NCI-H2227 (cell line): ENCODE measurements around the gene SPRING1.
A peak's percentile ranks its signal among the peaks of the same experiment; 100 is the strongest.

Experiments
- DNase-seq: peaks from one replicate; lab custom pipeline; 2025; ENCODE audit not compliant: unreplicated experiment; lab: John Stamatoyannopoulos, UW

Gene SPRING1

DNA sequence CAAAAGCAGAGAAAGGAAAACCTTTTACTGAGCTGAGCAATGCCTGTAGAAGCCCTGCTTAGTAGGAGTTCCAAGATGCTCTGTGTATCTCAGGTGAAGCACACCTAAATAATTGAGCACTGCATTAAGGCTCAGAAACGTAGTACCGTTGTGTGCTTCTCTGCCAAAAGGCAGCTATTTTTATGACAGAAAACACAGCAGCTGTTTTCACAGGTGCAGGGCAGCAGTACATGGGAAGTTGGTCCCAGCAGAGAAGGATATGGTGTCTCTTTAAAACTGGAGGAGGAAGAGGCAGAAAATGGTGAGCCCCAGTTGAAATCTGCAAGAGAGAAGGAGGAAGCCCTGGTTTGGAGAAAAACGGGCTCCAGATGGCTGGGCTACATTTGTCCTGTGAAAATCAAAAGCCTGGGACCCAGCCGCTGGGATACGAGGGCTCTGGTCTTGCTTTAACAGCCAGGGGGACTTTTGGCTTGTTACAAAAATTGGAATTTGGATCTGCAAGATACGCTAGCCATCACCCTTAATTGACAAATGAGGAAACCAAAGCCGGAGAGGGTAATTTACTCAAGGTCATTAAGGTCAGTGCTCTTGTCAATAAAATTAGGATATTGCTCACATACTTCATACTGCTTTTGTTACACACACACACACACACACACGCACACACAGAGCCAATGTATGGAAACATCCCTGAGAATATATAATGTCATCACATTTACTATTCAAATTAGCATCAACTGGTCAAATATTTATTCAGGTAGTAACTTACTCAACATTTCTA, 27.3 kb downstream of the SPRING1 start:
- no peak for DNase-seq

DNA sequence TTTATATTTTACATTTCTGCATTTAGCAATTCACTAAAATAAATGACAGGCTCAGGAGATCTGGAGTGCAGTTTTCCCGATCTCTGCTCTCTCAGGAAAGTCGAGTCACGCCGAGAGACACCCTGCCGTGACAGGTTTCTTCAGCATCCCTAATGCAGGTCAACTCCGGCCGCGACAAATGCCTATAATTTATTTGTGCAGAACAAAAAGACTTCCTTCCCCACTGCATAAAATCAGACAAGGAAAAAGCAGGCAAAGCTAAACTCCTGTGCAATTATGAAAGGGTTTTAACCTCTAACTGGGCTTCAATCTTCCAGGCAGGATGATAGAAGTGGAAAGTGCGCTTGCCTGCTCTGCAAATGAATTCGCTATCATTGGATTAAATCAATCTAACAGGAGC, 28.1 kb downstream of the SPRING1 start:
- DNase-seq: peak; percentile 59

DNA sequence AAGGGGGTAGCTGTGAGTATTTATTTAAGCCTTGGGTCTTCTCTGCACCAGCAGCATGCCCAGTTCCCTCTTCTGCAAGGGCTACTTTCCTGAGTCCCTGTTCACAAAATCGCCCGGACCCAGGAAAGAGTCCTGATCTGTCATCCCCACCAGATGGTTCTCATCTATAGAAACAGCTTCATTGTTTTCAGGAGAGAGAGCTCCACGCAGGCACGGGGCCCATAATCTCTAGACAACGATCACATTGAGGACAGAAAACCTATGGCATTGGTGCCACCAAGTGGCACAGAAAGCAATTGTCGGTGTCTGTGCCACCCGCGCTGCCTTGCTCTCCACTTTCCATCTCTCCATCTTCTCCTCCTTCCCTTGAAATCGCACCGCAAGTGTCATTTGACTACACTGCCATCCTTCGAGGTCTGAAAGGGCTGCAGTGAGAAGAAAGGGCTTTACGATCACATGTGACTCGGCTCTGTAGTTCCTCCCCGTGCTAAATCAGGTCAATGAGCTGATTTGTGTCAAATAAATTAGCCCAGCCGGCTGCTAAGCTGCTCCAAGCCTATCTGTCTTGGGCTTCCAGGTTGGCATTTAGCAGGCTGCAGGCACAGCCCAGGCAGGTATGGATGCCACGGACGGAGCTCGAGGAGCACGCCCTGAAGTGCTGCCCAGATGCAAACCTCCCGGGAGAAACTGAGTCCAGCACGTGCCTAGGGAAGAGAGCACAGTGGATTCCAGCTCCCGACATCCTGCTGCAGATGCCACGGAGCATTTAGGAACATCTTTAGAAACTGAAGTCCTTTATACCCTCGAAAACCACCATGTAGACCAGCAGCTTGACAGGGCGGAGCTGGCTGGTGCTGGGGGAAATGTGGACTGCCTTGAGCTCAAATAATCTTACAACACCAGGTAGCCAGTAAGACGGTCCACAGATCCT, 28.8 kb downstream of the SPRING1 start:
- peak; percentile 66 for DNase-seq

DNA sequence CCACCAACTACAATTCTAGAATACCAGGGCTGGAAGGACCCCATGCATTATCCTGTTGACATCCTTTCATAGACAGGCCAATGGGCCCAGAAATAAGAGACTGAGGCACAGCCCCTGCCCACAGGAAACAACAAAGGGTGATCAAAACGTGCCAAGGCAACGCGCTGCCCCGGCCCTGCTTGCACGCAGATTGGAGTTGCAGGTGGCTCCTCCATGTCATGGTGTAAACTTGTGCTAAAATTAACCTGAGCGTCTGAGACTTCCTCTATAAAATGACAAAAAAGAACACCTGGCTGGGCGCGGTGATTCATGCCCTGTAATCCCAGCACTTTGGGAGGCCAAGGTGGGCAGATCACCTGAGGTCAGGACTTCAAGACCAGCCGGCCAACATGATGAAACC, 30.1 kb downstream of the SPRING1 start:
- DNase-seq: no peak

DNA sequence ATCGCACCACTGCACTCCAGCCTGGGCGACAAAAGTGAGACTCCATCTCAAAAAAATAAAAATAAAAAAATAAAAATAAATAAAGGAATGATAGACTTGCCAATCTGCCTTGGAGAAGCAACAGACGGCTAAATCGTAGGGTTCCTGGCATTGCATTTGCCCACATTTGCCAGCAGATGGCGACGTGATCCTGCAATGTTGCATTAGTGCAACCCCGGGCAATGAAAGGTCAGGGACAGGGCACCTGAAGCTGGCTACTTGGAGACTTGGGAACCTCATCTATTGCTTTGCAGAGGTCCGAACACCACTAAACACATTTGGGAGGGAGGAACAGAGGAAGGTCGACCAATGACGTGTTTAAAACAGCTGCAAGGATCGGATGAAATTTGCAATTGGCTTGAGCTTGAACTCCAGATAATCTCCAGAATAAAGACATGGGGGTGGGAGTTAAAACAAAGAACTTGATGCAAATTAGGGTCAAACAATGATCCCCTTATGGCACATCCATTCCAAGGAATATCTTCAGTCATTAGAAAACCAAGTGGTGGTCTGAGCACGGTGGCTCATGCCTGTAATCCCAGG, 34.6 kb downstream of the SPRING1 start:
- peak; percentile 78 for DNase-seq

DNA sequence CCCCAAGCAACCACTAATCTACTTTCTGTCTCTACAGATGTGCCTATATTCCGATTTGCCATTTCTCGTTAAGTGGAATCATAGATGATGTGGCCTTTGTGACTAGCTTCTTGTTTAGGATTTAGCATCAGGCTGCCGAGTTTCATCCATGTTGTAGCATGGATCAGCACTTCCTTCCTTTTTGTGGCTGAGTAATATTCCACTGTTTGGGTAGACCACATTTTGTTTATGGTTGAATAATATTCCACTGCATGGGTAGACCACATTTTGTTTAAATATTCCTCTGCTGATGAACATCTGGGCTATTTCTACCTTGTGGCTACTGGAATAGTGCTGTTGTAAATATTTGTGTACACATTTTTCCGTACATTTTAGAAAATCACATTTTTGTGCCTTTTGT, 36.4 kb downstream of the SPRING1 start:
- no peak for DNase-seq

DNA sequence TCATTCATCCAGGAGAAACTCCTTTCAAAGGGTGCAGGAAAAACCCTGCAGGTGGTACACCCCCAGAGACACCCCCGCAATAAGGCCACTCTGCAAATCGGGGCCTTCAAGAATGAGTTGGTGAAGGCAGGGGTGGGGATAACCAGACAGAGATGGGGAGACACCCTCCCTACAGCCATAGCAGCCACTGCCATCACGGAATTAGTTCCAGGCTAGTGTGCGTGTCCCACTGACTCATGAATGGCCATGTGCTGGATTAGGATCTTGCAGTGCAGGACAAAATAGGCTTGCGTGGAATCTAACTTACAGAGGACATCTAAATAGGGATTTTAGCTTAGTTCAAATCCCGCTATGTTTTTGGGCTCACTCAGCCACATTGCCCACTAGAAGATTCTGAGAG, 37.8 kb downstream of the SPRING1 start:
- DNase-seq: no peak

DNA sequence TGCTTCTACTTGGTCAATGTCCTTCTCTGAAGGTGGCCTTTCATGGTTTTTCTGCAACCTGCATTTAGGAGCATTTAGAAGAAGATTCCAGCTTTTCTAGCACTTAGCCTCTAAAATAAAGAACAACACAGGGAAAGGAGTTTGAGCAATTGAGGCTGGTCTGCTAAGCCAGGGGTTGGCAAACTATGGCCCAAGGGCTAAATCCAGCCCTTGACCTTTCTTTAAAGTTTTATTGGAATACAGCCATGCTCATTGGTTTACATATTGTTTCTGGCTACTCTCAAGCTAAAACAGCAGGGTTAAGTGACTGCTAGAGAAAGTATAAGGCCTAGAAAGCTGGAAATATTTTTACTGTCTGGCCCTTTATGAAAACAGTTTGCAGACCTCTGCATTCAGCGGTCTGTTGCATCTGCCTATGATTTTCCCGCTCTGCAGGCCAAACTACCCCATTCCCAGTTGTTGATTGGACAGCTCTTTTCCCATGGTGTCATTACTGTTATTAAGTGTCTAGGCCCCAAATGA, 39.3 kb downstream of the SPRING1 start:
- no peak for DNase-seq

DNA sequence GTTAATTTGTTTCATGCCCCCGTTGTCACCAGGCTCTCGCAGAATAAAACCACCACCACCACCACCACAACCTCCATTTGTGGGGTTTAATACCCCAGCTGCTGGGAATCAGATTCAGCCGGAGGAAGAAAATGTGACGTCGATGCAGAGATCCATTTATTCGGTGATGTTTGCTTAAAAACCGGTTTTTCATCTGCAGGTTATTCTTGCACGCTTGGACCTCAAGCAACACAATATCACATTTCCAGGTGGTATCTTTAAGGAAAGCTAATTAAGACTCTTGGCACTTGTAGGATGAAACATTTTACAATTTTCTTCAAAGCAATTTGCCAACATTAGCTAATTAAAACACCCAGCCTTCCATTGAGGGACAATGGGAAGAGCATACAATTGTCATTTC, 39.8 kb downstream of the SPRING1 start:
- no peak for DNase-seq

DNA sequence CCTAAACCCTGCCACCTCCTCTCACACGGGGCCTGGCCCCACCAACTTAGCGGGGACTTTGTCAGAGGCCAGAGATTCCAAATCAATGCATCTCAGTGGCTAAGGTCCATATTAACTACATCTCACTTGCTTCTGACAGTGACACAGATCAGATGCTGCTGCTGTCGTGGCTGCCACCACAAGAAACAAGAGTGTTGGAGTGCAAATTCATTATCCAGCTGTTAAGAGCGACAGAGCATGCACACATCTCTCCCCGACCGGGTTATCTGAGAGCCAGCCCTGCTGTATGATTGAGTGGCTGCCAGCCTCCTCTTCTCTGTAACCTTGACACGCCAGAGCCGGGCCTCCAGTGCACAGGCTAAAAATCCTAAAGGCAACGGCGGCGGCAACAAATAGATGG, 40.2 kb downstream of the SPRING1 start:
- DNase-seq: no peak

DNA sequence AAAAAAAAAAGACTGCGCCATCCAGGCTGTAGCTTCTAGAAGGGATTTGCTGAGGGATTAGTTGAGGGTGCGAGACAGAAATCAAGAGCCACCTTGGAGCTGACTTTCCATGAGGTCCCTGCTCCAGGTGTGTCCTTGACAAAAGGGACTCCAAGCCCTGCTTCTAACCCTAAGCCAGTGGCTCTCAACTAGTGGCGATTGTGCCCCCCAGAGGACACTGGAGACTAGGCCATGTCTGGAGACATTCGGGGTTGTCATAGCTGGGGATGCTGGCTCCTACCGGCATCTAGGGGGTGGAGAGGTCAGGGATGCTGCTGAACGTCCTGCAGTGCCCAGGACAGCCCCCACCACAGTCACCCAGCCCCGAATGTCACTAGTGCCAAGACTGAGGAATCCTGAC, 40.6 kb downstream of the SPRING1 start:
- DNase-seq: no peak

DNA sequence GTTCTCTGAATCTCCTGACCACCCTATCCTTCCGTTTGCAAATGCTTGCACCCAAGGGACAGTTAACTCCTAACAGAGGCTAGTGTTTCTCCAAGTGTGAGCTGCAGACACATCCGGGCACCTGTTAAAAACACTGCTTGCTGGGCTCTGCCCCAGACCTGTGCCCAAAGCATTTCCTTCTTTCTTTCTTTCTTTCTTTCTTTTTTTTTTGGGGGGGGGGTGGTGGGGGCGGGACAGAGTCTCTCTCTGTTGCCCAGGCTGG, 42.5 kb downstream of the SPRING1 start:
- DNase-seq: no peak

DNA sequence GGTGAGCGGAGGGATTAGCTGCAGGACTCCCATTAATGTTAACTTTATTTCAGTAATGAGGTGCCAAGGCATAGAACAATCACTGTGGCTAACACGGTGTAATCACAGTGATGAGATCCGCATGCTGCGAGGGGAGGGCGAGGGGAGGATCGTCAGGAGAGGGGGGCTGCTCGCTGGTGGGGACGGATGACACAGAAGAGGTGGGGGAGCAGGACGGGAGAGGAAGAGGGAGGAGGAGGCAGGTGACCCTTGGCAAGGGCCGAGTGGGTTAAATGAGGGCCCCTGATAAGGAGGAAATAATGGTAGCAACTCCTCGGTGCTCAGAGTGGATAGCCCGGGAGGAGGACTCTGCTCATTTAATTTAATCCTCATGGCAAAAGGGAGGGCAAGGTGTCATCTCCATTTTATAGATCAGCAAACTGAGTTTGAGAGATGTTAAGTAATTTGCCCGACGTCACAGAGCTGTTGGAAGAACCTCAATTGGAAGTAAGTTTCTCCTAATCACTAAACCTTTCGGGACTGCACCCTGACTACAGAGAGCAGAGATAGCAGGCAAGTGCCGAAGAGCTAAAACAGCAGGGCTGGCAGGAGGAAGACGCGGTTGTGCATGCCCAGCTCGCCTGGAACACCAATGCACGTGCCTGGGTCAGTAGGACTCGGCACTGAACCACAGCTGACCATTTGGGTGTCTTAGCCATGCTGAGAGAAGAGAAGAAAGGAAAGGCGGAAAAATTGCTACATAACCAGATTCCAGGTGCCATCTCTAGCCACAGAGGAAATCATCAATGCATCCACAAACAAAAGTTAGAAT, 43.0 kb downstream of the SPRING1 start:
- DNase-seq: no peak

DNA sequence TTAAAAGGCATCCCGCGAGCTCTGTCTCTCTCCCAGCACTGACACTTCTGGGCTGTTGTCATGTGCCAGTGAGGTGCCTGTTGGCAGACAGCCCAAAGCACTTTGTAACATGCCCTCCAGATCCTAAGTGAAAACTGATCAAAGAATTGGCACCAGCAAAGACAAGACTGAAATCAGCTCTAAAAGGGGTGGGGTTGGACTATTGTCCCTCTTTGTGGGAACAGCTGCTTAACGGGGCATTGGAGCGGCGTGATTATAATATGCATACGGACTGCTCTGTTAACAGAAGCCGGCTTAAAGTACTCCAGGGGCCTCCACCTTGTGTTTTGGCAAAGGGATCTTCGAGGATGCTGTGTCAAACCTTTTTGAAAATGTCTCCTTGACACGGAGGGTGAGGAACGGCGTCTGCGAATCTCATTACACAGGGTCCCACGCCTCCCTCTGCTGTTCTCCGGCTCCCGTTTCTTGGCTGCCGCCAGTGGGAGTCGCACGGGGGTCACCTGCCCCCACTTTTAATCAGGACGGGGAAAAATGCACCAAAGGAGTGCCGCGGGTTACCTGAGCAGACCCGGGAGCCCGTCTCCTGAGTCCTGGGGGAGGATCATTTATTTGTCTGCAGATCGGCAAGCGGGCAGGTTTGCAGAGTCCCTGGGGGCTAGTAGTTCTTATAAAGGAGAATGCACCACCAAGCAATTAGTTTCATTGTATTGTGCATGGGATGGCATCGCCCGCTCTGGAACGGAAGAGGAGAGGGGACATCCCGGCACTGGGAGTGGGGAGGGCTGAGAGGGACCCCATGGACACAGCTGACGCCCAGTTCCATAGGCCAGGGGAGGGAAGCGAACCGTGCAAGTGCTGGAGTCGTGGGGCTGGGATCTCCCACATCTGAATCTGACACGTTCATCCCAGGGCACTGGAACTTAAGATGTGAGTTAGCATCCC, 44.3 kb downstream of the SPRING1 start:
- DNase-seq: peak; percentile 15

DNA sequence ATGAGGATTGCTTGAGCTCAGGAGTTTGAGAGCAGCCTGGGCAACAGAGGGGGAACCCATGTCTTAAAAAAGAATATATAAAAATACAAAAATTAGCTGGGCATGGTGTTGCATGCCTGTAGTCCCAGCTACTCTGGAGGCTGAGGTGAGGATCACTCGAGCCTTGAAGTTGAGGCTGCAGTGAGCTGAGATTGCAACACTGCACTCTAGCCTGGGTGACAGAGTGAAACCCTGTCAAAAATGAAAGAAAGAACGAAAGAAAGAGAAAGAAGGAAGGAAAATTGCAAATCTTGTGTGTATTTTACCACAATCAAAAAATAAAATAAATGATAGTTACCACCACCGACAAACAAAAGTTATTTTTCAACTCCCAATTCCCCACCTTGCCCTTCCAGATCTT, 45.3 kb downstream of the SPRING1 start:
- DNase-seq: no peak

DNA sequence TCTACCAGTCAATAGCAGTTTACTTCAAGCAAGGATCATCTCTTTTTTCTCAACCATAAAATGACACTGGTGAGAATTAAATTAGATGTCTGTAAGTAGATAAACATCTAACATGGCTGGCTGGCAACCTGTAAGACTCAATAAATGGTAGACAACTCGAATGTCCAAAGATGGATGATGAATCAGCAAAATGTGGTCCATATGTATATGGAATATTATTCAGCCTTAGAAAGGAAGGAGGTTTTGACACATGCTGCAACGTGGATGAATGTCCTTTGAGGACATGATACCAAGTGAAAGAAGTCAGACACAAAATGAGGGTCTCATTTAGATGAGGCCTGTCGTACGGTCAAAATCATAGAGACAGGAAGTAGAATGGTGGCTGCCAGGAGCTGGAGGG, 46.2 kb downstream of the SPRING1 start:
- no peak for DNase-seq

DNA sequence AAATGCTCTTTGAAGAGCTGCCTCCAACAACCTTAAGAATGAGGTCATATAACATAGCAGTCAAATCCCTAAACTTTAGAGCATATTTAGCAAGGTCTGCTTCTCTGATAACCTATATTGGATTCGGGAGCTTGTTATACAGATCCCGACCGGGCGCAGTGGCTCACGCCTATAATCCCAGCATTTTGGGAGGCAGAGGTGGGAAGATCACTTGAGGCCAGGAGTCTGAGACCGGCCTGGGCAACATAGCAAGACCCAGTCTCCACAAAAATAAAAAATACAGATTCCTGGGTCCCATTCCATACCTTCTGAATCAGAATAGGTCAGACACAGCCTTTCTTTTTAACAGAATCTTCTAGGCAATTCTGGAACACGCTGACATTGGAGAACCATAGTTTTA, 46.7 kb downstream of the SPRING1 start:
- no peak for DNase-seq

DNA sequence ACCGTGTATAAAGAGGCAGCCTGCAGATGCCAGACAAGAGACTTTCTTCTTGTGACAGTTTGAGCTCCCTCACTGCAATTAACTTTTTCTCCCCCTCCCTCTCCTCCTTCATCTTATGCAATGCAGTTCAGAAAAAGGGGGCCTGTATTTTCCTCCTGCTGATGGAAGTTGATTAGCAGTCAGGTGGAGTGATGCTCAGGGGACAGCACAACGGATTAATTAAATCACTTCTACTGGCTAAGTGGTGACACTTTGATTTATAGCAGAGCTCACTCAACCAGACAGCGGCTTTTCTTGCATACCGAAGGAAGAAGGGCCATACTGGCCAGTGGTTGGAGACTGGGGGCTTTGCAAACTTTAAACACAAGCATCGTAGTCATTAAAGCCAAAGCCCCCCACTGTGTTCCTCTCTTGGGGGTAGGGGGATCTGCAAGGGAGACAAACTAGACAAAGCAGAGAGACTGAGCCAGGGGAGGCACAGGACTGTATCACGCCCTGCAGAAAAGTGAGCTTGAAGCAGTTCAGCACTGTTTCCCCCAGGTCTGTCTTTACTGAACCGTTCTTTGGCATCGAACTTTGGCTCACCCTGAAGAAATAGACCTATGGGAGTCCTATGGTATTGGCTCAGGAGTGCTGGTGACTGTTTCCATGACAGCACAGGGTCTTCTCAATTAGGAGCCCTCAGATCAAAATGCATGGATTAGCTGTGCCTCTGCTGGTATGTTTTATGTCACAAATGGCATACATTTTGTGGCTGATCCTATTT, 47.7 kb downstream of the SPRING1 start:
- peak; percentile 16 for DNase-seq

DNA sequence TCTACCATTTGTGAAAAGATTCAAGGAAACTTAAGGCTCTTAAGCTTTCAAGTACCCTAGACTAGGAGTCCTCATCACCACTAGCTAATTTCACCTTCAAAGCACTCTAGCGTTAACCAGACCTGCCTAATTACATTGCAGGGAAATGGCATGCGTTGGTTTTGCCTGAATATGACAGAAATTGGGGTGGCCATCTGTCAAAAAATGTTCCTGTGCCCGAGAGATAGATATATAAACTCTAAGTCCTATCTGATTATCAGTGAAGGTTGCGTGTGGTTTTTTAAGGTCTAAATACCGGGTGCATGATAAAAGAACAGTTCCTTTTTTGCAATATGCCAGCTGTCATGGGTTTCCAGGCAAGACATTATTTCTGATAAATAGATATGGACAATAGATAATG, 48.3 kb downstream of the SPRING1 start:
- no peak for DNase-seq
